IPS-18a (cell line): ENCODE results near the gene PRKAG2.
"Not testable (repeated sequence)": the region's sequence is repeated elsewhere in the genome, so short reads cannot be mapped to it uniquely, and the experiment has no call there.

Experiments
- H3K27ac ChIP-seq: one replicate; pipeline ENCODE4 v1.5.1; 2013; ENCODE audit warnings: low read length
- H3K27me3 ChIP-seq: one replicate; pipeline ENCODE4 v1.6.1; 2013; ENCODE audit warnings: mild to moderate bottlenecking, low read length; ENCODE audit not compliant: control insufficient read depth, insufficient read depth
- H3K36me3 ChIP-seq: one replicate; pipeline ENCODE4 v1.6.1; 2013; ENCODE audit warnings: low read depth, low read length; ENCODE audit not compliant: control insufficient read depth
- H3K4me1 ChIP-seq: one replicate; pipeline ENCODE4 v1.6.1; 2013; ENCODE audit warnings: low read depth, low read length; ENCODE audit not compliant: control insufficient read depth
- H3K4me3 ChIP-seq: one replicate; pipeline ENCODE4 v1.5.1; 2013; ENCODE audit warnings: low read length
- H3K9ac ChIP-seq: one replicate; pipeline ENCODE4 v1.6.1; 2013; ENCODE audit warnings: mild to moderate bottlenecking, low read length, moderate library complexity
- H3K9me3 ChIP-seq: one replicate; pipeline ENCODE4 v1.6.1; 2013; ENCODE audit warnings: low read depth, low read length; ENCODE audit not compliant: control insufficient read depth

PRKAG2 gene

GRCh38 chr7:151841395-151842051 lies 35.4 kb downstream of the PRKAG2 start:
- H3K27ac ChIP-seq, H3K4me3 ChIP-seq, H3K9me3 ChIP-seq, H3K27me3 ChIP-seq, H3K9ac ChIP-seq, H3K36me3 ChIP-seq, H3K4me1 ChIP-seq: not testable (repeated sequence)

- no peak overlapping the region for H3K27ac ChIP-seq
- no peaks in the 10 kb centered on the region for H3K9me3 ChIP-seq
- no peaks in the 10 kb centered on the region for H3K36me3 ChIP-seq
- H3K9ac ChIP-seq: no peak overlapping the region
- H3K4me1 ChIP-seq: peaks cover 7% of the 10 kb centered on the region
- H3K4me3 ChIP-seq: no peak overlapping the region
- H3K27me3 ChIP-seq: no peaks in the 10 kb centered on the region
Measured at GRCh38 chr7:151840088-151840910, 36.6 kb downstream of the PRKAG2 start.

- H3K36me3 ChIP-seq: no peaks in the 10 kb centered on the region
- H3K27ac ChIP-seq: no peak overlapping the region
- H3K9me3 ChIP-seq: no peaks in the 10 kb centered on the region
- H3K4me1 ChIP-seq: peaks cover 7% of the 10 kb centered on the region
- no peaks in the 10 kb centered on the region for H3K27me3 ChIP-seq
- H3K4me3 ChIP-seq: no peak overlapping the region
- no peak overlapping the region for H3K9ac ChIP-seq
Measured at GRCh38 chr7:151839451-151839921, 37.4 kb downstream of the PRKAG2 start.

GRCh38 chr7:151838861-151839381 lies 38.0 kb downstream of the PRKAG2 start:
- peaks cover 7% of the 10 kb centered on the region for H3K4me1 ChIP-seq
- H3K36me3 ChIP-seq: no peaks in the 10 kb centered on the region
- no peaks in the 10 kb centered on the region for H3K27me3 ChIP-seq
- H3K4me3 ChIP-seq: no peak overlapping the region
- no peaks in the 10 kb centered on the region for H3K9me3 ChIP-seq
- H3K27ac ChIP-seq: no peak overlapping the region
- H3K9ac ChIP-seq: no peak overlapping the region

- Histone ChIP-seq H3K36me3 (no peaks in the 10 kb centered on the region), H3K4me3 (no peak overlapping the region), H3K4me1 (peaks cover 7% of the 10 kb centered on the region), H3K27me3 (no peaks in the 10 kb centered on the region), H3K9me3 (no peaks in the 10 kb centered on the region), H3K27ac (no peak overlapping the region), H3K9ac (no peak overlapping the region)
Measured at GRCh38 chr7:151838072-151838471, 38.8 kb downstream of the PRKAG2 start.

GRCh38 chr7:151837285-151838042 lies 39.5 kb downstream of the PRKAG2 start:
- Histone ChIP-seq H3K9ac (no peak overlapping the region), H3K9me3 (no peaks in the 10 kb centered on the region), H3K4me1 (peaks cover 7% of the 10 kb centered on the region), H3K4me3 (no peak overlapping the region), H3K27me3 (no peaks in the 10 kb centered on the region), H3K36me3 (no peaks in the 10 kb centered on the region), H3K27ac (no peak overlapping the region)

GRCh38 chr7:151836927-151837205 lies 40.0 kb downstream of the PRKAG2 start:
- Histone ChIP-seq H3K27ac (no peak overlapping the region), H3K4me1 (peaks cover 7% of the 10 kb centered on the region), H3K4me3 (no peak overlapping the region), H3K9ac (no peak overlapping the region), H3K36me3 (no peaks in the 10 kb centered on the region), H3K27me3 (no peaks in the 10 kb centered on the region), H3K9me3 (no peaks in the 10 kb centered on the region)

GRCh38 chr7:151836191-151836926 lies 40.6 kb downstream of the PRKAG2 start:
- Histone ChIP-seq H3K9ac (no peak overlapping the region), H3K27me3 (no peaks in the 10 kb centered on the region), H3K4me3 (no peak overlapping the region), H3K36me3 (no peaks in the 10 kb centered on the region), H3K4me1 (peaks cover 7% of the 10 kb centered on the region), H3K9me3 (no peaks in the 10 kb centered on the region), H3K27ac (no peak overlapping the region)

GRCh38 chr7:151835636-151836035 lies 41.3 kb downstream of the PRKAG2 start:
- no peak overlapping the region for H3K27ac ChIP-seq
- H3K4me1 ChIP-seq: peaks cover 7% of the 10 kb centered on the region
- H3K9me3 ChIP-seq: no peaks in the 10 kb centered on the region
- H3K9ac ChIP-seq: no peak overlapping the region
- H3K4me3 ChIP-seq: no peak overlapping the region
- no peaks in the 10 kb centered on the region for H3K27me3 ChIP-seq
- H3K36me3 ChIP-seq: no peaks in the 10 kb centered on the region

GRCh38 chr7:151834271-151835035 lies 42.5 kb downstream of the PRKAG2 start:
- H3K36me3 ChIP-seq: no peaks in the 10 kb centered on the region
- H3K27ac ChIP-seq: no peak overlapping the region
- H3K9me3 ChIP-seq: no peaks in the 10 kb centered on the region
- no peaks in the 10 kb centered on the region for H3K27me3 ChIP-seq
- peaks cover 7% of the 10 kb centered on the region for H3K4me1 ChIP-seq
- H3K9ac ChIP-seq: no peak overlapping the region
- H3K4me3 ChIP-seq: no peak overlapping the region
